ACC112 (cell line): ENCODE data around the gene SNTN.
"Not testable (repeated sequence)": the region's sequence is repeated elsewhere in the genome, so short reads cannot be mapped to it uniquely, and the experiment has no call there.

Source experiments
- H2AFZ ChIP-seq: fragments of 200-600 bp; sonication (generic); one replicate; pipeline ENCODE4 v1.6.0; 2017; ENCODE audit warnings: antibody characterized with exemption, low read length; ENCODE audit not compliant: unreplicated experiment
- H3K27ac ChIP-seq: fragments of 200-600 bp; sonication (generic); 2 replicates; pipeline ENCODE4 v1.5.1; 2014; ENCODE audit warnings: low read depth, mild to moderate bottlenecking, antibody characterized with exemption, low read length, moderate library complexity
- H3K27me3 ChIP-seq: fragments of 200-600 bp; sonication (generic); 2 replicates; pipeline ENCODE4 v1.6.1; 2014; ENCODE audit warnings: mild to moderate bottlenecking, antibody characterized with exemption, low read length, moderate library complexity, mixed read lengths; ENCODE audit not compliant: insufficient read depth
- H3K36me3 ChIP-seq: fragments of 200-600 bp; sonication (generic); 2 replicates; pipeline ENCODE4 v1.6.1; 2016; ENCODE audit warnings: mild to moderate bottlenecking, antibody characterized with exemption, low read length, moderate library complexity, mixed read lengths; ENCODE audit not compliant: insufficient read depth
- H3K4me1 ChIP-seq: fragments of 200-600 bp; sonication (generic); one replicate; pipeline ENCODE4 v1.6.1; 2016; ENCODE audit warnings: low read length, mixed read lengths; ENCODE audit not compliant: insufficient read depth, unreplicated experiment, control insufficient read depth
- H3K4me3 ChIP-seq: fragments of 200-600 bp; sonication (generic); 2 replicates; pipeline ENCODE4 v1.5.1; 2014; ENCODE audit warnings: mild to moderate bottlenecking, low read depth, low read length
- H3K79me2 ChIP-seq: fragments of 200-600 bp; sonication (generic); one replicate; pipeline ENCODE4 v1.6.0; 2016; ENCODE audit warnings: low read length; ENCODE audit not compliant: control insufficient read depth, unreplicated experiment, insufficient read depth

SNTN gene

GRCh38 chr3:63642488-63642887 lies 10.0 kb upstream of the SNTN start:
- no peak overlapping the region for H2AFZ ChIP-seq
- H3K4me3 ChIP-seq, result no peak overlapping the region
- H3K36me3 ChIP-seq, result no peaks in the 10 kb centered on the region
- no peaks in the 10 kb centered on the region for H3K79me2 ChIP-seq
- no peak overlapping the region for H3K27ac ChIP-seq
- peaks cover 7% of the 10 kb centered on the region; the same call in 1 of the 2 replicates for H3K27me3 ChIP-seq
- H3K4me1 ChIP-seq, result no peaks in the 10 kb centered on the region

GRCh38 chr3:63644212-63644797 lies 8.2 kb upstream of the SNTN start:
- no peak overlapping the region for H3K4me3 ChIP-seq
- no peaks in the 10 kb centered on the region for H3K4me1 ChIP-seq
- peaks cover 7% of the 10 kb centered on the region; the same call in 1 of the 2 replicates for H3K27me3 ChIP-seq
- H3K79me2 ChIP-seq, result no peaks in the 10 kb centered on the region
- H2AFZ ChIP-seq, result no peak overlapping the region
- H3K27ac ChIP-seq, result no peak overlapping the region
- no peaks in the 10 kb centered on the region for H3K36me3 ChIP-seq

GRCh38 chr3:63644928-63645781 lies 7.3 kb upstream of the SNTN start:
- H2AFZ ChIP-seq, H3K79me2 ChIP-seq, H3K27ac ChIP-seq, H3K4me1 ChIP-seq, H3K4me3 ChIP-seq, H3K27me3 ChIP-seq, H3K36me3 ChIP-seq: not testable (repeated sequence)

- Histone ChIP-seq H3K4me3 (no peak overlapping the region), H3K79me2 (no peaks in the 10 kb centered on the region), H3K27ac (no peak overlapping the region), H2AFZ (no peak overlapping the region), H3K4me1 (peaks cover 30% of the 10 kb centered on the region), H3K27me3 (no peaks in the 10 kb centered on the region), H3K36me3 (no peaks in the 10 kb centered on the region)
Measured at GRCh38 chr3:63654211-63654610, 1.7 kb downstream of the SNTN start.

GRCh38 chr3:63654931-63655330 lies 2.5 kb downstream of the SNTN start:
- Histone ChIP-seq H3K79me2 (no peaks in the 10 kb centered on the region), H3K4me3 (no peak overlapping the region), H3K27ac (peak overlapping the region; percentile 85)

GRCh38 chr3:63655519-63655918 lies 3.0 kb downstream of the SNTN start:
- peak overlapping the region; percentile 85 for H3K27ac ChIP-seq
- no peaks in the 10 kb centered on the region for H3K36me3 ChIP-seq
- peaks cover 30% of the 10 kb centered on the region for H3K4me1 ChIP-seq

More at GRCh38 chr3:63654931-63655330, 2.5 kb downstream of the SNTN start:
- Histone ChIP-seq H3K27me3 (no peaks in the 10 kb centered on the region), H2AFZ (no peak overlapping the region), H3K4me1 (peaks cover 30% of the 10 kb centered on the region), H3K36me3 (no peaks in the 10 kb centered on the region)

GRCh38 chr3:63656786-63657185 lies 4.3 kb downstream of the SNTN start:
- Histone ChIP-seq H3K36me3 (no peaks in the 10 kb centered on the region), H3K79me2 (no peaks in the 10 kb centered on the region), H3K4me3 (peak overlapping the region; percentile 45; the same call in 1 of the 2 replicates), H3K27me3 (no peaks in the 10 kb centered on the region), H3K4me1 (peaks cover 30% of the 10 kb centered on the region), H3K27ac (peak overlapping the region; percentile 85), H2AFZ (peak overlapping the region; percentile 78)

More at GRCh38 chr3:63655519-63655918, 3.0 kb downstream of the SNTN start:
- Histone ChIP-seq H3K27me3 (no peaks in the 10 kb centered on the region), H3K4me3 (peak overlapping the region; percentile 24; the same call in 1 of the 2 replicates), H3K79me2 (no peaks in the 10 kb centered on the region), H2AFZ (no peak overlapping the region)

GRCh38 chr3:63661242-63661641 lies 8.8 kb downstream of the SNTN start:
- Histone ChIP-seq H2AFZ (no peak overlapping the region), H3K4me3 (no peak overlapping the region)

GRCh38 chr3:63662011-63662410 lies 9.5 kb downstream of the SNTN start:
- Histone ChIP-seq H3K27me3 (no peaks in the 10 kb centered on the region; the same call in 1 of the 2 replicates), H3K4me1 (peaks cover 7% of the 10 kb centered on the region), H3K79me2 (no peaks in the 10 kb centered on the region), H3K27ac (no peak overlapping the region), H2AFZ (no peak overlapping the region), H3K36me3 (no peaks in the 10 kb centered on the region), H3K4me3 (no peak overlapping the region)

More at GRCh38 chr3:63661242-63661641, 8.8 kb downstream of the SNTN start:
- Histone ChIP-seq H3K27ac (no peak overlapping the region), H3K79me2 (no peaks in the 10 kb centered on the region), H3K4me1 (peaks cover 14% of the 10 kb centered on the region), H3K36me3 (no peaks in the 10 kb centered on the region), H3K27me3 (no peaks in the 10 kb centered on the region; the same call in 1 of the 2 replicates)

- no peak overlapping the region for H3K27ac ChIP-seq
Measured at GRCh38 chr3:63662500-63662899, 10.0 kb downstream of the SNTN start.

More at GRCh38 chr3:63662500-63662899, 10.0 kb downstream of the SNTN start:
- H3K36me3 ChIP-seq, result no peaks in the 10 kb centered on the region
- peaks cover 2% of the 10 kb centered on the region for H3K4me1 ChIP-seq
- H3K27me3 ChIP-seq, result peaks cover 3% of the 10 kb centered on the region; the same call in 1 of the 2 replicates
- H3K4me3 ChIP-seq, result no peak overlapping the region
- H3K79me2 ChIP-seq, result no peaks in the 10 kb centered on the region
- no peak overlapping the region for H2AFZ ChIP-seq
